SU-DHL-6 (cell line): ENCODE data around the gene DVL1.

ENCODE experiments used
- CTCF ChIP-seq: fragments of 200-600 bp; sonication (generic); IDR thresholded peaks from one replicate; pipeline ENCODE4 v1.5.1; 2017; ENCODE audit warnings: antibody characterized with exemption, mild to moderate bottlenecking, low read length, moderate library complexity; ENCODE audit not compliant: insufficient read depth, poor library complexity, severe bottlenecking
- EZH2phosphoT487 ChIP-seq: fragments of 200-600 bp; sonication (generic), shearing (Covaris generic); conservative IDR thresholded peaks from 2 replicates; pipeline ENCODE4 v1.6.1; 2018; ENCODE audit warnings: mild to moderate bottlenecking, antibody characterized with exemption, low read length, moderate library complexity, mixed read lengths

- TF ChIP-seq CTCF: no peak
- no peak for TF ChIP-seq EZH2phosphoT487
Measured at GRCh38 chr1:1336931-1337792, 12.1 kb downstream of the DVL1 start.
